HL-60/S4 treated with phorbol 12-myristate 13-acetate at 8.2 ng/mL for 4 days and 3 days (cell line): ENCODE data around the gene TRIM74.
"Not testable (repeated sequence)": the region's sequence is repeated elsewhere in the genome, so short reads cannot be mapped to it uniquely, and the experiment has no call there.

Source experiments
- in situ Hi-C: fragments of 300-500 bp; cut with MboI; formaldehyde crosslinking; loops from 2 replicates; pipeline ENCODE4 v1.15.0; 2022; ENCODE audit warnings: low sequenced_read_pairs

Gene TRIM74

DNA sequence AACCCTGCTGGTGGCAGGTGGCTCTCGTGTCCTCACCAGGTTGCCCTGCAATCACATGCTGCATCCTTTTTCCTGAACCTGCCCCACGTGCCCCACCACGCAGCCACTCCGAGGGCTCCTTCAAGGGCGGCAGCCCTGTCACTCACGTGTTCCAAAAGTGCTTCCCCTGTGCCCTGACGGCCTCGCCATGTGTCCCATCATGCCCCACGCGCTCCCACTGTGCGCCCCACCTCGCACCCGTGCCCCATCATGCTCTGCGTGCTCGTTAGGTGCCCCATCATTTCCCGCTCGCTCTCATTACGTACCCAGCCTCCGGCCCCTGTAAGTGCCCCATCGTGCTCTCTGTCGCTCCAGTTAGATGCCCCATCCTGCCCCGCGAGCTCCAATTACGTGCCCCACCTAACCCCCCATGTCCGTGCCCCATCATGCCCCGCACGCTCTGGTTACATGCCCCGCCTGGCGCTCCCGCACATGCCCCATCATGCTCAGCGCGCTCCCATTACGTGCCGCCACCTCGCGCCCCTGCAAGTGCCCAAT, at the start of gene TRIM74:
Gene TRIM74 (minus strand): TSS at position 487 of the 537 bp plus-strand sequence. CDS start 3,309 bp downstream, outside the sequence.
- in situ Hi-C loops, result not testable (repeated sequence)

DNA sequence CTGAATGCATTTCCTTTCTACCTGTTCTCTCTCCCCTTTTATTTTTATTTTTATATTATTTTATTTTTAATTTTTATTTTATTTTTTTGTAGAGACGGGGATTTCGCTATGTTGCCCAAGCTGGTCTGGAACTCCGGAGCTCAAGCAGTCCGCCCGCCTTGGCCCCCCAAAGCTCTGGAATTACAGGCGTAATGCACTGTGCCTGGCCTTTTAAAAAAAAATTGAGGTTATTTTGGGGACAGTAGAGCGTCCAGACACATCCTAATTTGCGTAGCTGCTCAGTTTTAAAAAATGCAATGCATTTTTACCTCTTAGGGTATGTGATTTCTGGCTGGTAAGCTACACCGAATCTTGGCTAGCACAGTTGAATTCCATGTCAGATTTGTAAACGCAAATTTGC, 37.2 kb upstream of the TRIM74 start:
- in situ Hi-C loops, result not testable (repeated sequence)

DNA sequence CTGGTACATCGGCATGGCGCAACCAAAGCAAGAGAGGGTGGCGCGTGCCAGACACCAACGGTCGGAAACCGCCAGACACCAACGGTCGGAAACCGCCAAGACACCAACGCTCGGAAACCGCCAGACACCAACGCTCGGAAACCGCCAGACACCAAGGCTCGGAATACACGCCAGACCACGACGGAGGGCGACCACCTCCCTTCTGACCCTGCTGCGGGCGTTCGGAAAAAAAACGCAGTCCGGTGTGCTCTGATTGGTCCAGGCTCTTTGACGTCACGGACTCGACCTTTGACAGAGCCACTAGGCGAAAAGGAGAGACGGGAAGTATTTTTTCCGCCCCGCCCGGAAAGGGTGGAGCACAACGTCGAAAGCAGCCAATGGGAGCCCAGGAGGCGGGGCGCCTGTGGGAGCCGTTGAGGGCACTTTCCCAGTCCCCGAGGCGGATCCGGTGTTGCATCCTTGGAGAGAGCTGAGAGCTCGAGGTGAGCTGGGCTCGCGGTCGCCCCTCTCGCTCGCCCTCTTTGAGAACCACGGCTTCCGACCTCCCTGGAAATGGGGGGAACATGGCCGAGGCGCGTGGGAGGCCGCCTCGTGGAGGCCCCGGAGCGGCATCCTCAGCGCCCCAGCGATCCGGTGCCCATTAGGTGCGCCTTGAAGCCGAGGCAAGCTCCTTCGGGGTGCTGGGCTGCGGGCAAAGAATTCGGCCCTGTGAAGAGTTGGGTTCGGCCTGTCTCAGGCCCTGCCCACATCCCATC, 36.6 kb upstream of the TRIM74 start:
- in situ Hi-C loops, result not testable (repeated sequence)

DNA sequence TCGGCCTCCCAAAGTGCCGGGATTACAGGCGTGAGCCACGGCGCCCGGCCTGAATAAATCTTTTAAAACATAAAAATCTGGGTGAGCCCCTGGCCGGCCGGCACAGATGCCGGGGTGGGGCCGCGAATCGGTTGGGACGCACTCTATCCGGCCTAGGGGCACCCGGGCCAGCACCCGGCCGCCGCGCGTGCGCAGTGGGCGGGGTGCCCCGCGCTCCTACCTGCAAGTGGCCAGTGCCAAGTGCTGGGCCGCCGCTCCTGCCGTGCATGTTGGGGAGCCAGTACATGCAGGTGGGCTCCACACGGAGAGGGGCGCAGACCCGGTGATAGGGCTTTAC, 36.1 kb upstream of the TRIM74 start:
- in situ Hi-C loops, result not testable (repeated sequence)

- in situ Hi-C loops, result not testable (repeated sequence)
Measured at GRCh38 chr7:72997887-72998468, 28.7 kb upstream of the TRIM74 start.

DNA sequence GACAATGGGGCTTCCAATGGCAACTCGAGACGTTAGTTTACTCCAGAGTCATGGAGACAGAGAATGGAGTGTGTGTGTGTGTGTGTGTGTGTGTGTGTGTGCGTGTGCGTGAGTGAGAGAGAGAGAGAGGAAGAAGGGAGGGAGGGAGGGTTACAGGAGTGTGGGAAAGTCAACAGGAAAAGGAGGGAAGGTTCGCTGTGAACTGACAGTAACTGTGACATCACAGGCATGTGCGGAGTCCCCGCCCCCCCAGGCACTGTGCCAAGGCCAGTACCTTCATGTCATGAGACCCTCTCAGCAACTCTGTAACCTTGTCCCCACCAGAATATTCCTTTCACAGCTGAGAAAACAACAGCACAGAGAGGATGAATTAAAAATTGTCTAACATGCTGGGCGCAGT, 28.2 kb upstream of the TRIM74 start:
- in situ Hi-C loops, result not testable (repeated sequence)

GRCh38 chr7:72995484-72995883, 26.2 kb upstream of the TRIM74 start:
- in situ Hi-C loops, result not testable (repeated sequence)

- in situ Hi-C loops, result not testable (repeated sequence)
Measured at GRCh38 chr7:72990146-72990913, 21.1 kb upstream of the TRIM74 start.

GRCh38 chr7:72982084-72982483, 12.8 kb upstream of the TRIM74 start:
- in situ Hi-C loops, result not testable (repeated sequence)

- in situ Hi-C loops, result not testable (repeated sequence)
Measured at GRCh38 chr7:72980382-72980781, 11.1 kb upstream of the TRIM74 start.

GRCh38 chr7:72976434-72976833, 7.2 kb upstream of the TRIM74 start:
- in situ Hi-C loops, result not testable (repeated sequence)

GRCh38 chr7:72975656-72976286, 6.5 kb upstream of the TRIM74 start:
- in situ Hi-C loops, result not testable (repeated sequence)

- in situ Hi-C loops, result not testable (repeated sequence)
Measured at GRCh38 chr7:72974781-72975180, 5.5 kb upstream of the TRIM74 start.

DNA sequence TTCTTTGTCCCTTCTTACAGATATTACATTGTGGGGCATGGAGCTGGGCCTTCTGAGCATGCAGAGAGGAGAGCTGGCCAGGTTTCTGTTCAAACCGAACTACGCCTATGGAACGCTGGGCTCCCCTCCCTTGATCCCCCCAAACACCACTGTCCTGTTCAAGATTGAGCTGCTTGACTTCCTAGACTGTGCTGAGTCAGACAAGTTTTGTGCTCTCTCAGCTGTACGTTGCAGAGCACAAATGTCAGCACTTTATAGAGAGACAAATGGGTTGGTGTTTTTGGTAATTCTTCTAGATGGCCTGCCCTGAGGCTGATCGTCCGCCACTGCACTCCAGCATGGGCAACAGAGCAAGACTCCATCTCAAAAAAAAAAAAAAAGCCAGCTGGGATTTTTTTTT, 2.2 kb upstream of the TRIM74 start:
- in situ Hi-C loops, result not testable (repeated sequence)

DNA sequence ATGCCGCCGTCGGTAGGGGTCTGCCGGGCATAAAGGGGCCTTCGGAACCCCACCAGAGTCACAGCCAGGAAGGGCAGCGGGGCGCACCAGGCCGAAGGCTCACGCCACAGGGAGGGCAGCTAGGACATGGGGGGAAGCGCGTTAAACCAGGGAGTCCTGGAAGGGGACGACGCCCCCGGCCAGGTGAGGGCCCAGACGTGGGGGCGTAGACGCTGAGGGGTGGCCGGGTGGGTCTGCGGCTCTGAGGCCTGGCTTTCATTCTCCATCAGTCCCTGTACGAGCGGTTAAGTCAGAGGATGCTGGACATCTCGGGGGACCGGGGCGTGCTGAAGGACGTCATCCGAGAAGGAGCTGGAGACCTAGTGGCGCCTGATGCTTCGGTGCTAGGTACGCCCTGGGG, 422 bp upstream of the TRIM74 start:
- in situ Hi-C loops, result not testable (repeated sequence)

- in situ Hi-C loops, result not testable (repeated sequence)
Measured at GRCh38 chr7:72966892-72967291, 2.4 kb downstream of the TRIM74 start.

DNA sequence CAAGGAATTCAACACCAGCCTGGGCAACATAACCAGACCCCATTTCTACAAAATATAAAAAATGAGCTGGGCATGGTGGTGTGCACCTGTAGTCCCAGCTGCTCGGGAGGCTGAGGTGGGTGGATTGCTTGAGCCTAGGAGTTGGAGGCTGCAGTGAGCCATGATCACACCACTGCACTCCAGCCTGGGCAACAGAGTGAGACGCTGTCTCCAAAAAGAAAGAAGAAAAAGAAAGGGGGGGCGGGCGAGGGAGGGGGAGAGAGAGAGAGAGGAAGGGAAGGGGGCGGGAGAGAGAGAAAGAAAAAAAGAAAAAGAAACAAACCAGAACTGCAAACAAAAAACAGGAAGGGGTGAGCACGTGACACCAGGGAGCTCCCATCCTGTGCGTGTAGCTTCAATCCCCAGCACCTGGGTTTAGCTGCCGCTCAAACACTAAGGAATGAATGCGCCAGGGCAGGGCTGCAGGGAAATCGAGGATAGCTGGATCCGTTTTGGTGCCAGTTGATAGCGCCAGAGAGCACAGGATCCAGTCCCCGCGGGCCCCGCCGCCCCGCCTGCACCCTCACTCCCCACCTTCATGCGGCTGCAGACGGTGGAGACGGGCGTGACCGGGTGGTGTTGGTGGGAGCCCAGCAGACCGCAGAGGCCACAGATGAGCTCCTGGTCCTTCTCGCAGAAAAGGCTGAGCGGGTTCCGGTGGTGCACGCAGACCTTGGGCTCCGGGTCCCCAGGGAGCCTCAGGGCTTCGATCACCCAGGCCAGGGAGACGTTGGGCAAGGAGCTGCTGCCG, 3.9 kb downstream of the TRIM74 start:
- in situ Hi-C loops, result not testable (repeated sequence)

- in situ Hi-C loops, result not testable (repeated sequence)
Measured at GRCh38 chr7:72963056-72963455, 6.2 kb downstream of the TRIM74 start.

DNA sequence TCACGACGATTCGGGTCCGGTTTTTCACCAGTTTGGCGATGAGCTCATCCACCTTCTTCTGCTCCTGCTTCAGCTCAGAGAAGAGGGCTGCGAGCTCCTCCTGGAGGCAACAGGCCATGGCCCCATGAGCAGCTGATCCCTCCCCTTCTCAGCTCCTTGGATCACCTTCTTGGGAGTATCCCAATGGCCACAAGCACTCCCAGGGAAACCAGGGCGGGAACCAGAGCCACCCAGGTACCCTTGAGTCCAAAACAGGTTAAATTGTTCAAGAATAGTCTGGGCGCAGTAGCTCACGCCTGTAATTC, 8.0 kb downstream of the TRIM74 start:
- in situ Hi-C loops, result not testable (repeated sequence)

DNA sequence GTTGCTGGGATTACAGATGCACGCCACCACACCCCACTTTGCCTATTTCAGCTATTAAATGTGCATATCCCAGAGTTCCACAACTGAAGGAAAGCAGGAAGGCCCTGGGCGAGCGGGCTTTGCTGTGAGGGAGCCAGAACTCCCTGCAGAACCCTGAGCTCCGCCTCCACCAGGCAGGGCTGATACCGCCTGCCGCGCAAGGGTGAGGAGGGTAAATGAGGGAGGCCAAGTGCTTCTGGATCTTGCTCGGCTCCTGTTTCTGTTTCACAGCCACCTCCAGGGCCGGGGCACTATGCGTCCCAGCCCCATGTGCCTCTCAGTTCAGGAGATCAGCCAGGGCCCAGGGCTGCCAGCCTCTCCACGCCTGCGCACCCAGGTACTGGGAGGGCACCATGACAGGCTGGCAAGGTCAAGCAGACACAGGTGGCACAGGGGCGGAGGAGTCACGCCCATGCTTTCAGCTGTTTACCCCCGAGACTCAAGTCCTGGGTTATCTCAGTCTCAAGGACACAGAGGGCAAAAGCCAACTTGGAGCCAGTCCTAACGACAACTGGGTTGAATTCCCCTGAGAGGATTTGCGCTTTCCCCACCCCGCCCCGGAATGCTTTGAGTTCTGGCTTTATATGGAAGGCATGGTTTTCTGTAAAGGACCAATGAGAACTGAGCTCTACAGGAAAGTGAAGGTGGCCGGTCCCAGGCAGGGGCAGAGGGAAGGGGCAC, 8.5 kb downstream of the TRIM74 start:
- in situ Hi-C loops, result not testable (repeated sequence)
